Measurements from ENCODE around the gene HCAR1. TPM values are rescaled to one million over a fixed set of nuclear protein-coding genes. Genes with fewer than 3 reads are reported as not detected.

The HCAR1 gene
- total RNA-seq, 1 donor from 2014 or later: 0.52 TPM

Small RNA genes lying within 50 kb of the gene (small RNA-seq; reads per million reads assigned to genes)
- gene AC026333.2: not detected
- not detected for gene RF00019

Other genes with a start within 250 kb of the HCAR1 start
- 23.5 TPM for gene ZCCHC8, start 229.9 kb downstream of the HCAR1 start, total RNA-seq
- gene RSRC2, start 203.9 kb downstream of the HCAR1 start, total RNA-seq: 37.1 TPM
- gene KNTC1, start 203.6 kb downstream of the HCAR1 start, total RNA-seq: 18.8 TPM
- 1.6 TPM for gene HCAR2, start 27.5 kb downstream of the HCAR1 start, total RNA-seq
- not detected for gene HCAR3, start 14.0 kb downstream of the HCAR1 start, total RNA-seq
- gene DENR, start 22.0 kb upstream of the HCAR1 start, total RNA-seq: 25.1 TPM
- gene CCDC62, start 43.7 kb upstream of the HCAR1 start, total RNA-seq: 2.6 TPM
- gene HIP1R, start 104.6 kb upstream of the HCAR1 start, total RNA-seq: 6.3 TPM
- gene VPS37B, start 165.3 kb upstream of the HCAR1 start, total RNA-seq: 11.5 TPM
- 2.6 TPM for gene ABCB9, start 235.6 kb upstream of the HCAR1 start, total RNA-seq
- gene OGFOD2, start 244.4 kb upstream of the HCAR1 start, total RNA-seq: 4.2 TPM
- gene ARL6IP4, start 249.8 kb upstream of the HCAR1 start, total RNA-seq: 93.4 TPM

All from skeletal muscle tissue (tissue), 2 donors.